B cell (primary cell): ENCODE results near the gene TYROBP. TPM values are rescaled to one million over a fixed set of nuclear protein-coding genes. Genes with fewer than 3 reads are reported as not detected.

ENCODE experiments used
- ATAC-seq: fragments of 200-7000 bp; cut with Tn5 transposase; one replicate; pipeline ENCODE4 v1.10.0; 2021; ENCODE audit warnings: low read depth, mild to moderate bottlenecking, moderate number of reproducible peaks, moderate library complexity
- CTCF ChIA-PET: fragments of 350-600 bp; sonication (Branson Sonifier 250); formaldehyde crosslinking; loops from one replicate; lab custom pipeline; 2021; ENCODE audit warnings: antibody characterized with exemption, inconsistent platforms; lab: Charles Lee
- POLR2A ChIA-PET: fragments of 350-600 bp; sonication (Branson Sonifier 250); formaldehyde crosslinking; loops from one replicate; lab custom pipeline; 2021; ENCODE audit warnings: antibody characterized with exemption; lab: Charles Lee
- DNase-seq: peaks from one replicate; pipeline ENCODE4 v3.0.0; 2013
- H2AFZ ChIP-seq: 2 replicates; pipeline ENCODE4 v1.6.1; 2012; ENCODE audit warnings: mild to moderate bottlenecking, low read depth, low read length; ENCODE audit not compliant: insufficient read depth, poor library complexity, severe bottlenecking
- H3K27ac ChIP-seq, 2 donors: 1 replicate in 1 of 2; 2 replicates in 1 of 2; pipeline ENCODE4 v1.5.1; 2012 to 2013; ENCODE audit warnings: low read length in 2 of 2, mild to moderate bottlenecking in 2 of 2, moderate library complexity in 1 of 2
- H3K27me3 ChIP-seq, 4 experiments: fragments of 200-600 bp in 1 of 4; sonication (generic) in 1 of 4; replicated peaks in 1 of 4; 1 replicate in 2 of 4; 2 replicates in 2 of 4; pipeline versions ENCODE4 v1.6.1 to v1.7.0; 2013 to 2016; ENCODE audit warnings: low read length in 3 of 4, mild to moderate bottlenecking in 2 of 4, mixed read lengths in 1 of 4, moderate library complexity in 1 of 4; ENCODE audit not compliant: insufficient read depth in 4 of 4, control insufficient read depth in 3 of 4; ENCODE audit errors: control extremely low read depth in 1 of 4
- H3K36me3 ChIP-seq, 2 experiments: replicated peaks in 1 of 2; 1 replicate in 1 of 2; 2 replicates in 1 of 2; pipeline versions ENCODE4 v1.6.1 to v1.7.1; 2013; ENCODE audit warnings: low read length in 1 of 2; ENCODE audit not compliant: insufficient read depth in 2 of 2, control insufficient read depth in 1 of 2; ENCODE audit errors: control extremely low read depth in 1 of 2, extremely low read depth in 1 of 2
- H3K4me1 ChIP-seq, 2 donors: fragments of 200-600 bp in 1 of 2; sonication (generic) in 1 of 2; 1 replicate in 1 of 2; 2 replicates in 1 of 2; pipeline versions ENCODE4 v1.5.1 to v1.6.1; 2013 to 2017; ENCODE audit warnings: low read length in 2 of 2; ENCODE audit not compliant: control insufficient read depth in 2 of 2, insufficient read depth in 2 of 2
- H3K4me2 ChIP-seq: replicated peaks from 2 replicates; pipeline ENCODE3; 2012; ENCODE audit warnings: mild to moderate bottlenecking, low read depth, low read length; ENCODE audit not compliant: poor library complexity, severe bottlenecking
- H3K4me3 ChIP-seq, 5 experiments: fragments of 200-600 bp in 1 of 5; sonication (generic) in 1 of 5; 1 replicate in 3 of 5; 2 replicates in 2 of 5; pipeline versions ENCODE4 v1.5.1 to v1.7.0; 2011 to 2016; ENCODE audit warnings: low read length in 4 of 5, mild to moderate bottlenecking in 4 of 5, low read depth in 2 of 5, control low read depth in 1 of 5, moderate library complexity in 1 of 5; ENCODE audit not compliant: insufficient read depth in 1 of 5; ENCODE audit errors: control extremely low read depth in 1 of 5, extremely low read depth in 1 of 5
- H3K79me2 ChIP-seq: fragments of 200-600 bp; sonication (generic); one replicate; pipeline ENCODE4 v1.6.0; 2016; ENCODE audit warnings: low read length; ENCODE audit not compliant: control insufficient read depth, insufficient read depth
- H3K9ac ChIP-seq: fragments of 200-600 bp; sonication (generic); 2 replicates; pipeline ENCODE4 v1.6.1; 2017; ENCODE audit warnings: mild to moderate bottlenecking, low read length, moderate library complexity
- H3K9me3 ChIP-seq, 3 donors: one replicate each; pipeline versions ENCODE4 v1.6.1 to v1.7.1; 2013; ENCODE audit warnings: low read length in 2 of 3; ENCODE audit not compliant: control insufficient read depth in 2 of 3, insufficient read depth in 1 of 3; ENCODE audit errors: control extremely low read depth in 1 of 3
- H4K20me1 ChIP-seq: 2 replicates; pipeline ENCODE4 v1.6.0; 2012; ENCODE audit warnings: mild to moderate bottlenecking, low read length; ENCODE audit not compliant: insufficient read depth, control insufficient read depth, poor library complexity, severe bottlenecking
- H3K27ac Mint-ChIP-seq: one replicate; pipeline ENCODE4 v1.8.0; 2021; ENCODE audit warnings: mixed read lengths
- H3K27me3 Mint-ChIP-seq: one replicate; pipeline ENCODE4 v1.8.0; 2021; ENCODE audit warnings: mixed read lengths
- H3K4me1 Mint-ChIP-seq: one replicate; pipeline ENCODE4 v1.8.0; 2021; ENCODE audit warnings: mixed read lengths
- H3K4me3 Mint-ChIP-seq: one replicate; pipeline ENCODE4 v1.8.0; 2021; ENCODE audit warnings: mixed read lengths
- H3K9me3 Mint-ChIP-seq: one replicate; pipeline ENCODE4 v1.8.0; 2022; ENCODE audit warnings: mixed read lengths; ENCODE audit not compliant: insufficient read depth
- EZH2 ChIP-seq: IDR thresholded peaks from 2 replicates; pipeline ENCODE4 v1.6.1; 2012; ENCODE audit warnings: borderline replicate concordance, low read depth, mild to moderate bottlenecking, moderate library complexity, low read length; ENCODE audit not compliant: insufficient read depth, poor library complexity, severe bottlenecking
- WGBS: methylation state at CpG from one replicate; pipeline ENCODE4 v1.1.5; 2013; ENCODE audit warnings: missing lambda C conversion rate; ENCODE audit not compliant: insufficient coverage; 5-methylcytosine and 5-hydroxymethylcytosine counted together
- intact Hi-C: fragments of 100-400 bp; cut with micrococcal nuclease; formaldehyde crosslinking; loops from one replicate; pipeline ENCODE4 v1.10.0; 2022
- polyA plus RNA-seq: library from polyadenylated mRNA; depleted of rRNA; stranded (reverse); fragments of >200 nt; gene quantifications from 2 replicates; pipeline ENCODE4 v1.2.3, GENCODE V29; 2012
- total RNA-seq, 2 donors: library from RNA; stranded (reverse); fragments of 120-200 nt in 1 of 2; gene quantifications; 1 replicate in 1 of 2; 2 replicates in 1 of 2; pipeline versions ENCODE4 v1.2.3 to v1.2.4, GENCODE V29; 2013 to 2022
- TF ChIP-seq, protein P1 (sequence below): fragments of 200-600 bp; IDR thresholded peaks from one replicate; pipeline ENCODE4 v1.8.0; 2022; ENCODE audit warnings: antibody characterized with exemption, mild to moderate bottlenecking

Gene TYROBP
- total and polyA plus RNA-seq, 2 donors (not counting 1 experiment from before 2014, with no cell fraction given): 2.7 to 25.6 TPM

GRCh38 chr19:35937345-35938281 lies 29.5 kb upstream of the TYROBP start:
- Histone ChIP-seq H3K4me1 (peaks cover 16 to 19% of the 10 kb centered on the region in 2 donors), H3K27ac (no peak overlapping the region), H3K4me3 (no peak overlapping the region), H3K4me2 (peak overlapping the region; percentile 79), H3K36me3 (no peaks in the 10 kb centered on the region), H4K20me1 (no peaks in the 10 kb centered on the region), H2AFZ (no peak overlapping the region), H3K9ac (no peak overlapping the region), H3K27me3 (peaks cover 0 to 16% (median 3%) of the 10 kb centered on the region in 4 experiments), H3K9me3 (no peaks in the 10 kb centered on the region), H3K79me2 (no peaks in the 10 kb centered on the region)
- no peak for ATAC-seq
- Mint-ChIP-seq H3K27ac (no peak overlapping the region), H3K4me3 (peak overlapping the region; percentile 52), H3K9me3 (no peaks in the 10 kb centered on the region), H3K27me3 (peaks cover 22% of the 10 kb centered on the region), H3K4me1 (peaks cover 22% of the 10 kb centered on the region)
- 86% methylated on average over 12 of the region's 14 CpGs for WGBS
- CTCF ChIA-PET: interaction anchor here (1.9 kb wide), 1 partner anchor 56 kb away, joined by 7 read pairs; no protein-coding TSS in a partner anchor
- POLR2A ChIA-PET: interaction anchor here (0.9 kb wide), 1 partner anchor 192 kb away, joined by 4 read pairs; the partner anchor contains the start of gene PSENEN
- TF ChIP-seq, protein P1, sequence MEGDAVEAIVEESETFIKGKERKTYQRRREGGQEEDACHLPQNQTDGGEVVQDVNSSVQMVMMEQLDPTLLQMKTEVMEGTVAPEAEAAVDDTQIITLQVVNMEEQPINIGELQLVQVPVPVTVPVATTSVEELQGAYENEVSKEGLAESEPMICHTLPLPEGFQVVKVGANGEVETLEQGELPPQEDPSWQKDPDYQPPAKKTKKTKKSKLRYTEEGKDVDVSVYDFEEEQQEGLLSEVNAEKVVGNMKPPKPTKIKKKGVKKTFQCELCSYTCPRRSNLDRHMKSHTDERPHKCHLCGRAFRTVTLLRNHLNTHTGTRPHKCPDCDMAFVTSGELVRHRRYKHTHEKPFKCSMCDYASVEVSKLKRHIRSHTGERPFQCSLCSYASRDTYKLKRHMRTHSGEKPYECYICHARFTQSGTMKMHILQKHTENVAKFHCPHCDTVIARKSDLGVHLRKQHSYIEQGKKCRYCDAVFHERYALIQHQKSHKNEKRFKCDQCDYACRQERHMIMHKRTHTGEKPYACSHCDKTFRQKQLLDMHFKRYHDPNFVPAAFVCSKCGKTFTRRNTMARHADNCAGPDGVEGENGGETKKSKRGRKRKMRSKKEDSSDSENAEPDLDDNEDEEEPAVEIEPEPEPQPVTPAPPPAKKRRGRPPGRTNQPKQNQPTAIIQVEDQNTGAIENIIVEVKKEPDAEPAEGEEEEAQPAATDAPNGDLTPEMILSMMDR: no peak
- TF ChIP-seq EZH2: no peak
- no peak for DNase-seq
- intact Hi-C loops: no loop called here
